CD14-positive monocyte (primary cell): ENCODE data around the gene NLRP4. TPM values are rescaled to one million over a fixed set of nuclear protein-coding genes. Genes with fewer than 3 reads are reported as not detected.

Experiments
- DNase-seq, 3 donors: peaks; one replicate each; pipeline ENCODE4 v3.0.0-alpha.2; 2011 to 2022
- H2AFZ ChIP-seq: 2 replicates; pipeline ENCODE4 v1.6.0; 2012; ENCODE audit warnings: mild to moderate bottlenecking, low read depth, low read length, inconsistent platforms; ENCODE audit not compliant: insufficient read depth, poor library complexity, severe bottlenecking
- H3K27ac ChIP-seq, 2 donors: 1 replicate in 1 of 2; 2 replicates in 1 of 2; pipeline ENCODE4 v1.5.1; 2012 to 2013; ENCODE audit warnings: low read length in 2 of 2, control low read depth in 1 of 2, inconsistent platforms in 1 of 2, low read depth in 1 of 2, mild to moderate bottlenecking in 1 of 2
- H3K27me3 ChIP-seq, 2 donors: one replicate each; pipeline versions ENCODE4 v1.6.0 to v1.6.1; 2011 to 2013; ENCODE audit warnings: low read length in 2 of 2; ENCODE audit not compliant: control insufficient read depth in 2 of 2, insufficient read depth in 2 of 2
- H3K36me3 ChIP-seq, 2 donors: replicated peaks in 1 of 2; 1 replicate in 1 of 2; 2 replicates in 1 of 2; pipeline versions ENCODE4 v1.5.1 to v1.6.1; 2012 to 2013; ENCODE audit warnings: low read length in 2 of 2, control low read depth in 1 of 2, inconsistent platforms in 1 of 2, mild to moderate bottlenecking in 1 of 2; ENCODE audit not compliant: insufficient read depth in 2 of 2, control insufficient read depth in 1 of 2
- H3K4me1 ChIP-seq, 2 donors: 1 replicate in 1 of 2; 2 replicates in 1 of 2; pipeline versions ENCODE4 v1.5.1 to v1.6.1; 2012 to 2013; ENCODE audit warnings: low read length in 2 of 2, control low read depth in 1 of 2, inconsistent platforms in 1 of 2, mild to moderate bottlenecking in 1 of 2, moderate library complexity in 1 of 2; ENCODE audit not compliant: insufficient read depth in 2 of 2, control insufficient read depth in 1 of 2
- H3K4me2 ChIP-seq: replicated peaks from 2 replicates; pipeline ENCODE3; 2012; ENCODE audit warnings: low read length, moderate library complexity, mild to moderate bottlenecking; ENCODE audit not compliant: poor library complexity, severe bottlenecking; ENCODE audit errors: extremely low read depth
- H3K4me3 ChIP-seq, 3 experiments: fragments of 200-600 bp in 1 of 3; sonication (generic) in 1 of 3; replicated peaks in 1 of 3; 1 replicate in 2 of 3; 2 replicates in 1 of 3; pipeline ENCODE4 v1.5.1; 2011 to 2013; ENCODE audit warnings: low read length in 3 of 3, mild to moderate bottlenecking in 3 of 3, control low read depth in 2 of 3, low read depth in 2 of 3, inconsistent platforms in 1 of 3, moderate library complexity in 1 of 3
- H3K79me2 ChIP-seq: 2 replicates; pipeline ENCODE4 v1.6.0; 2012; ENCODE audit warnings: mild to moderate bottlenecking, control low read depth, inconsistent platforms, low read length, moderate library complexity; ENCODE audit not compliant: insufficient read depth
- H3K9ac ChIP-seq: 2 replicates; pipeline ENCODE4 v1.6.0; 2017; ENCODE audit warnings: low read length, mild to moderate bottlenecking; ENCODE audit not compliant: insufficient read depth, poor library complexity, severe bottlenecking
- H3K9me3 ChIP-seq, 2 donors: replicated peaks in 1 of 2; 1 replicate in 1 of 2; 2 replicates in 1 of 2; pipeline versions ENCODE4 v1.5.1 to v1.6.1; 2012 to 2013; ENCODE audit warnings: low read length in 2 of 2, control low read depth in 1 of 2; ENCODE audit not compliant: control insufficient read depth in 1 of 2, insufficient read depth in 1 of 2
- H4K20me1 ChIP-seq: 2 replicates; pipeline ENCODE4 v1.6.0; 2012; ENCODE audit warnings: mild to moderate bottlenecking, low read length, control low read depth, moderate library complexity; ENCODE audit not compliant: insufficient read depth
- H3K27ac Mint-ChIP-seq, 7 donors: one replicate each; pipeline ENCODE4 v1.8.0; 2020; ENCODE audit warnings: mild to moderate bottlenecking in 7 of 7, mixed read lengths in 7 of 7, moderate library complexity in 6 of 7, inconsistent platforms in 2 of 7
- H3K27me3 Mint-ChIP-seq, 3 donors: one replicate each; pipeline ENCODE4 v1.8.0; 2021 to 2022; ENCODE audit warnings: low read depth in 3 of 3, mild to moderate bottlenecking in 3 of 3, mixed read lengths in 3 of 3, moderate library complexity in 3 of 3, inconsistent platforms in 1 of 3
- H3K36me3 Mint-ChIP-seq, 2 donors: one replicate each; pipeline ENCODE4 v1.8.0; 2020; ENCODE audit warnings: mixed read lengths in 2 of 2, inconsistent platforms in 1 of 2, mild to moderate bottlenecking in 1 of 2
- H3K4me1 Mint-ChIP-seq: one replicate; pipeline ENCODE4 v1.8.0; 2020; ENCODE audit warnings: mild to moderate bottlenecking, mixed read lengths
- H3K4me3 Mint-ChIP-seq, 2 donors: one replicate each; pipeline ENCODE4 v1.8.0; 2020; ENCODE audit warnings: mild to moderate bottlenecking in 2 of 2, mixed read lengths in 2 of 2, moderate library complexity in 1 of 2
- H3K9me3 Mint-ChIP-seq, 7 donors: one replicate each; pipeline ENCODE4 v1.8.0; 2020 to 2022; ENCODE audit warnings: mixed read lengths in 7 of 7, mild to moderate bottlenecking in 6 of 7, moderate library complexity in 6 of 7, inconsistent platforms in 2 of 7
- CTCF ChIP-seq: fragments of 200-600 bp; IDR thresholded peaks from one replicate; pipeline ENCODE4 v1.8.0; 2022; ENCODE audit warnings: antibody characterized with exemption, mild to moderate bottlenecking
- WGBS: methylation state at CpG from one replicate; pipeline ENCODE4 v1.1.5; 2013; ENCODE audit warnings: missing lambda C conversion rate; ENCODE audit not compliant: insufficient coverage; 5-methylcytosine and 5-hydroxymethylcytosine counted together
- intact Hi-C, 2 donors: fragments of 100-400 bp; cut with micrococcal nuclease; formaldehyde crosslinking; loops; one replicate each; pipeline versions ENCODE4 v1.15.0 to v1.15.1; 2023
- polyA plus RNA-seq, 3 donors: library from polyadenylated mRNA; depleted of rRNA in 1 of 3; unstranded in 2 of 3; stranded (reverse) in 1 of 3; fragments of 300-500 nt in 2 of 3; fragments of >200 nt in 1 of 3; fragmentation: Illumina TruSeq in 2 of 3; gene quantifications; 1 replicate in 2 of 3; 2 replicates in 1 of 3; pipeline ENCODE4 v1.2.3, GENCODE V29; 2012 to 2021

The NLRP4 gene
- polyA plus RNA-seq, 3 donors = not detected

- Histone ChIP-seq H3K79me2 (no peaks in the 10 kb centered on the region), H3K4me2 (no peak overlapping the region), H3K27me3 (no peaks in the 10 kb centered on the region), H3K4me1 (no peaks in the 10 kb centered on the region), H2AFZ (no peak overlapping the region), H3K9ac (no peak overlapping the region), H3K27ac (no peak overlapping the region), H3K36me3 (no peaks in the 10 kb centered on the region), H3K4me3 (no peak overlapping the region), H4K20me1 (no peaks in the 10 kb centered on the region), H3K9me3 (peaks cover 4 to 8% of the 10 kb centered on the region in 2 donors)
- intact Hi-C loops = no loop called here
- no peak overlapping the region for H3K4me3 Mint-ChIP-seq
- no peak for DNase-seq
- no peaks in the 10 kb centered on the region for H3K36me3 Mint-ChIP-seq
- no peak for TF ChIP-seq CTCF
- no peaks in the 10 kb centered on the region for H3K4me1 Mint-ChIP-seq
- no peak overlapping the region for H3K27ac Mint-ChIP-seq
- 86% methylated on average over 3 of the region's 7 CpGs for WGBS
- peaks cover 6 to 33% (median 17%) of the 10 kb centered on the region in 7 donors for H3K9me3 Mint-ChIP-seq
- H3K27me3 Mint-ChIP-seq = peaks cover 0 to 3% (median 2%) of the 10 kb centered on the region in 3 donors
Measured at GRCh38 chr19:55801416-55801815, 34.9 kb upstream of the NLRP4 start.

GRCh38 chr19:55802281-55802680, 34.1 kb upstream of the NLRP4 start:
- Histone ChIP-seq H4K20me1 (no peaks in the 10 kb centered on the region), H3K4me3 (no peak overlapping the region), H3K4me2 (no peak overlapping the region), H3K9ac (no peak overlapping the region), H3K27ac (no peak overlapping the region), H3K79me2 (no peaks in the 10 kb centered on the region), H3K9me3 (peaks cover 9 to 12% of the 10 kb centered on the region in 2 donors), H3K27me3 (no peaks in the 10 kb centered on the region), H3K36me3 (no peaks in the 10 kb centered on the region), H3K4me1 (no peaks in the 10 kb centered on the region), H2AFZ (no peak overlapping the region)
- H3K4me1 Mint-ChIP-seq = no peaks in the 10 kb centered on the region
- no peak overlapping the region for H3K27ac Mint-ChIP-seq
- H3K9me3 Mint-ChIP-seq = peaks cover 7 to 38% (median 18%) of the 10 kb centered on the region in 7 donors
- WGBS = no CpG with 5 or more reads among the region's 2 CpGs
- H3K27me3 Mint-ChIP-seq = peaks cover 0 to 3% (median 2%) of the 10 kb centered on the region in 3 donors
- no peaks in the 10 kb centered on the region for H3K36me3 Mint-ChIP-seq
- intact Hi-C loops = no loop called here
- no peak overlapping the region for H3K4me3 Mint-ChIP-seq
- TF ChIP-seq CTCF = no peak
- no peak for DNase-seq
